HG02852 (cell line): ENCODE measurements around the gene ANKRD33B.
A peak's percentile ranks its signal among the peaks of the same experiment; 100 is the strongest.
"Not testable (repeated sequence)": the region's sequence is repeated elsewhere in the genome, so short reads cannot be mapped to it uniquely, and the experiment has no call there.

ENCODE experiments used
- ATAC-seq: cut with Tn5 transposase; IDR thresholded peaks from one replicate; pipeline ENCODE4 v1.9.1; 2021; ENCODE audit warnings: mild to moderate bottlenecking, moderate library complexity; ENCODE audit not compliant: unreplicated experiment

The ANKRD33B gene

DNA sequence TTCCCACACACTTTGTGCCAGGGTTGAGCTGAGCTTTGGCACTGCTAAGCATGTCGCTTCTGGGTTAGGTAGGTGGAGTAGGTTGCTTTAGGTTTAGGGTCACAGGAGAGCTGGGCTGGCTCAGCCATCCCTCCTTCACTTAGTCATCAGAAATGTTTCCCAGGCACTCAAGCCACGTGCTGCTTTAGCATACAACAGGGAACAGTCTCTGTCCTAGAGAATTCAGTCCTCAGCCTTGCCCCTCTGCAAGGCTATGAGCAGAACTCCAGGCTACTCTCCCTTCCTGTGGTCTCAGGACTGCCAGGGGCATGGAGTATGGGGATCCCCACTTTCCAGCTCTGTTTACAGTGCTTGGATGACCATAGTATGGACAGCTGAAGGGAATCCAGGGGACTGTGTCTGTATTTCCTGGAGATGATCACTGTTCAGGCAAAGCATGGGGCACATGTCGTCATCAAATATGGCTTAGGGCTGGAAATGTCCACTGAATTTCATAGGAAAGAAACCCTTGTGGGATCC, 7.5 kb upstream of the ANKRD33B start:
- ATAC-seq = no peak

DNA sequence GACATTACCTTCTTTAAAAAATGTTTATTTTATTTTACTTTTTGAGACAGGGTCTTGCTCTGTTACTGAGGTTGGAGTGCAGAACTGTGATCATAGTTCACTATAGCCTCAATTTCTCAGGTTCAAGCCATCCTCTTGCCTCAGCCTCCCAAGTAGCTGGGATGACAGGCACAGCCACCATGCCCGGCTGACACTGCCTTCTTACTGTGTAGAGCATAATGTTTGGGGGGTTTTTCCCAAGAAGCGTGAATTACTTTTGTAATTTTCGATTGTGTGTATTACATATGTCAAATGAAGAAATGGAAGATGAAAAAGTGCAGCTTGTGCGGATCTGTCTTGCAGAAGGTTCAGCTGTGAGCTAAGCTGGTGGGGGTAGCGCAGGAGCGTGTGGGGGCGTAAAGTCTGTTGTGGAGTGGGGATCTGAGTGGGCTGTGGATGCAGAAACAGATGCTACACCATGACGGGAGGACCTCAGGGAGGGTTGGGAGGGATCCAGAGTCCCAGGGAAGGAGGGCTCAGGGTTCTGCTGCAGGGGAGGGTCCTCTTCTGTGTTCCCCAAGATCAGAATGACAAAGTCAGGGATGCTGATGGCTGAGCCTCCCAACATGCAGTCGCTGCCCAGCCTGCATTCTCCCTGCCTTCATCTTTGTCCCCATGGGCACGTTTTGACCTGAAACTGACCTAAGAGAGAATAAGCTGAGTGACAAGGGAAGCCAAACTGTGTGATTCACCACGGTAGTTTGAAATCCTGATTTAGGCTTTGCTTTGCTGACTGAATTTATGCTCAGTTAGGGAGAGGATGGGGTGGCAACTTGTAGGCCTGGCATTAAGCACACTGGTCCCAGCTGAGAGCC, 6.8 kb upstream of the ANKRD33B start:
- no peak for ATAC-seq

DNA sequence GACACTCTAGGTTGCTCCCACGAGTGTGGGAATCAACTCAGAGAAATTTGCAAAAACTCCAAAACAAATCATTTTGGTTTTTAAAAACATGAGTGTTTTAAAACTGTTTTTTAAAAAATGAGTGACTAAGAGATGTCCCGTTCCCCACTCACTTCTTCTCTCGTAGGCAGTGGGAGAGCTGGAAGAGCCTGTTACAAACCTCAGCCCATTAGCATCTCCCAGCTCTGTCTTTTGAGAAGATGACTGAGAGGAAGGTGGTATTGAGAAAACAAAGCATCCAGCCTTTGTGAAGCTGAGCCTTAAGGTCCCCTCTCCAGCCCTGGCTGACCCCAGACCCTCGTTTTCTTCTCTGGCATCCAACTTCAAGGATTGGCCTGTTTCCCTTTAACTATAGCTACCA, 4.7 kb upstream of the ANKRD33B start:
- ATAC-seq = no peak

GRCh38 chr5:10559871-10560270, 4.0 kb upstream of the ANKRD33B start:
- ATAC-seq = no peak

- ATAC-seq = peak; percentile 32
Measured at GRCh38 chr5:10562201-10563109, 1.4 kb upstream of the ANKRD33B start.

GRCh38 chr5:10563110-10563944, 543 bp upstream of the ANKRD33B start:
- ATAC-seq = peak; percentile 37

DNA sequence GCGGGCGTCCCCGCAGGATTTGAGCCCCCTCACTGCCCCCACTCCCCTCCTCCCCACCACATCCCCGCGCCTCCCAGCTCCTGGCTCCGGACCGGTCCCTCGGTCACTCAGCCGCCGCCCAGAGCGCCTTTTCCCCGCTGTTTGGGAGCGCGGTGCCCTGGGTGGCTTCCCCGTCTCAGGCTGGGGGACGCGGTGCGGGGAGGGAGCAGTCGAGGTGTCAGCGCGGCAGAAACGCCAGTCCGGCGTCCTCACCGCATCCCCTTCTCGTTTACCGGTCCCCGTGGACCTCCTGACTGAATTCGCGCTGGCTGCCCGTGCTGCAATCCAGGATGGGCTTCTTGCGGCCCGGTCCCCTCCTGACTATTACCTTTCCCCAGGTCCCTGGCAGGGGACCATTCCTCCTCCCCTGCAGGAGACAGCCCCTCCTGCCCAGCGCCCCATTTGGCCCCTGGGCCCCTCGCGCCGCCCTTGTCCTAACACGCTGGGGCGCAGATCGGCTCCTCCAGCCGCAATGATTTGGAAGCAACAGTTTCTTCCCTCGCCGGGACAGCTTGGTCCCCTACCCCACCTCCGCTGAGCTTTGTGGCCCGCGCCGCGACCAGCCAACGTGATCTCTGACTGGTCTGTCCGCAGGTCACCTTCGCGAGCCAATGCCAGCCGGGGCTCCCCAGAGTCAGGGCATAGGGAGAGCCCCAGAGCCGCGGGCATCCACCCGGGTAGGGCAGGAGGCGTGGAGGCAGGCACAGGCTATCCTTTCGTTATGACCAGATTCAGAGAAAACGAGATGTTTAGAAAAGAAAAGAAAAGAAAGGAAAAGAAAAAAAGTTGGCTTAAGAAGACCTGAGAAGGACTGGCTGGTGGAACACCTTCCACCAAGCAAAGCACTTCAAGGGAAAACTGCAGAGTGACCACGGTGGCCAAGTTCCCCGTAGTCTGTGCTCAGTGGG, 1.2 kb downstream of the ANKRD33B start:
- no peak for ATAC-seq

- no peak for ATAC-seq
Measured at GRCh38 chr5:10565785-10566542, 2.1 kb downstream of the ANKRD33B start.

DNA sequence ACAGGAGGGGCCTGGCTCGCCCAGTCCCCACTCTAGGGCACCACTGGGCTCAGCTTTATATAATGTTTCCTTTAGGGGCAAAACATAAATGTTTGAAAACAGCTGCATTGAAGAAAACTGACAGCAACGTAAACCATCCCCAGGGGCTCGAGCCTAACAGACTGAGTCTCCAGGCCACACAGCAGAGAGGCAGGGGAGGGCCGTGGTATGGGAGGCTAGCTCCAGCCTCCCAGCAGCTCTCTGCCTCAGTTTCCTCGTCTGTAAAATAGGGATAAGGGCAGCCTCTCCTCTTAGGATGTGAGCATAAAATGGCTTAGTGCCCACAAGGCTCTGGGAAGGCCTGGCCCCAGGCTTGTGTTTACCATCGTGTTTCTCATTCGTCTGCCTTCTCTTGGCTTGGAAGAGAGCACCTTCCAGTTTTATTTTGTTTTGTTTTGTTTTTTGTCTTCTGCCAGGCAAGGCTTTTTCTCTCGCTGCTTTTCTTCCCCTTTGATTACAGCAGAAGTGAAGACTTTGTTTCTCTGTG, 2.7 kb downstream of the ANKRD33B start:
- ATAC-seq = no peak

DNA sequence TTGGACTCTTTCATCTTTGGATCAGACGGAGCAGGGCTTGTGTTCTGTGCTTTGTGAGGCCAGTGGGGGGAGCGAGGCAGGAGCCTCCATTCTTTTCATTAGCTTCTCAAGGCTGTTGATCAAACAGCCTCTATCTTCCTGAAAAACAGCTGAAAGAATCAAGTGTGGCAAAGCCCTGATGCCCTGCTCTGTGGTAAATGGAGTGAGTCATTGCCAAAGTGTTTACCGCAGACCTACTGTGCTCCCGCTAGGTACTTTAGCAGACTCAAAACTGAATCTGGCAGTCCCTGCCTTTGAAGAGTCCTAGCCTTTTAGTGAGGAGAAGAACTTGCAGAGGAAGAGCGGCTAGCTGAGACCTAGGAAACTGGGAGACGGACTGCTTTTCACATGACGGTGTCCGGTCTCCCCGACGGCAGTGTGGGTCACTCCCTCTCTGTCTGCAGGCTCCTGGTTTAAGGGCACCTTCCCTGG, 3.3 kb downstream of the ANKRD33B start:
- no peak for ATAC-seq

GRCh38 chr5:10567781-10568321, 4.0 kb downstream of the ANKRD33B start:
- ATAC-seq = no peak

- ATAC-seq = not testable (repeated sequence)
Measured at GRCh38 chr5:10570540-10570939, 6.7 kb downstream of the ANKRD33B start.

- no peak for ATAC-seq
Measured at GRCh38 chr5:10572451-10572850, 8.6 kb downstream of the ANKRD33B start.

GRCh38 chr5:10573487-10574145, 9.7 kb downstream of the ANKRD33B start:
- ATAC-seq = no peak

DNA sequence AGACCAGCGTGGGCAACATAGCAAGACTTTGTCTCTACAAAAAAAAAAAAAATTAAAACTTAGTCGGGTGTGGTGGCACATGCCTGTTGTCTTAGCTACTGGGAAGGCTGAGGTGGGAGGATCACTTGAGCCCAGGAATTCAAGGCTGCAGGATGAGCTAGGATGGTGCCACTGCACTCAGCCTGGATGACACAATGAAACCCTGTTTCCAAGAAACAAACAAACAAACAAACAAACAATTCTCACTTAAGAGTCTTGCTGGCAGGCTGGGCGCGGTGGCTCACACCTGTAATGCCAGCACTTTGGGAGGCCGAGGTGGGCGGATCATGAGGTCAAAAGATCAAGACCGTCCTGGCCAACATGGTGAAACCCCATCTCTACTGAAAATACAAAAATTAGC, 11.0 kb downstream of the ANKRD33B start:
- not testable (repeated sequence) for ATAC-seq

GRCh38 chr5:10576121-10576789, 12.4 kb downstream of the ANKRD33B start:
- ATAC-seq = no peak

DNA sequence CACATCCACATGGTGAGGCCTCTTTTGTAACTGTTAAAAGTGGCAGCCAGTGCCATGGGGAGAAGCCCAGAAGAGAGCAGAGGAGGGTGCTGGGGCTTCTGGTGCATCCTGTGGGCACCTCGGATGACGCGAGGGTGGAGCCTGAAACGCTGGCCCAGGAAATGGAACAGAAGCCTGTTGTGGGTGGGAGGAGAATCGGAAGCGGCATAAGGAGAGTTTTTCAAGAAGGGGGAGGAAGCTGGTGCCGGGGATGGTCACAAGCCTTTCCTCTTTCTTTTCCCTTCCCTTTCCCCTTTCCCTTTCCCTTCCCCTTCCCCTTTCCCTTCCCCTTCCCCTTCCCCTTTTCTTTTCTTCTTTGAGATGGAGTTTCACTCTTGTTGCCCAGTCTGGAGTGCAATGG, 12.9 kb downstream of the ANKRD33B start:
- ATAC-seq = no peak
